Endothelial cell of hepatic sinusoid (primary cell): ENCODE results near the gene ZNG1F.
"Not testable (repeated sequence)": the region's sequence is repeated elsewhere in the genome, so short reads cannot be mapped to it uniquely, and the experiment has no call there.

Source experiments
- in situ Hi-C: cut with HindIII; loops from 2 replicates; pipeline ENCODE4 v1.10.0; 2017; ENCODE audit warnings: low sequenced_read_pairs

ZNG1F gene

GRCh38 chr9:41123812-41124211 is 65.3 kb downstream of the ZNG1F start:
- in situ Hi-C loops: not testable (repeated sequence)

- in situ Hi-C loops: not testable (repeated sequence)
Observed at GRCh38 chr9:41123396-41123795, 65.7 kb downstream of the ZNG1F start.

GRCh38 chr9:41120696-41121095 is 68.4 kb downstream of the ZNG1F start:
- in situ Hi-C loops: not testable (repeated sequence)

GRCh38 chr9:41119719-41120118 is 69.4 kb downstream of the ZNG1F start:
- in situ Hi-C loops: not testable (repeated sequence)

- in situ Hi-C loops: not testable (repeated sequence)
Observed at GRCh38 chr9:41119311-41119710, 69.8 kb downstream of the ZNG1F start.

- in situ Hi-C loops: not testable (repeated sequence)
Observed at GRCh38 chr9:41113348-41113747, 75.8 kb downstream of the ZNG1F start.

- in situ Hi-C loops: not testable (repeated sequence)
Observed at GRCh38 chr9:41111414-41111813, 77.7 kb downstream of the ZNG1F start.

GRCh38 chr9:41110913-41111312 is 78.2 kb downstream of the ZNG1F start:
- in situ Hi-C loops: not testable (repeated sequence)

DNA sequence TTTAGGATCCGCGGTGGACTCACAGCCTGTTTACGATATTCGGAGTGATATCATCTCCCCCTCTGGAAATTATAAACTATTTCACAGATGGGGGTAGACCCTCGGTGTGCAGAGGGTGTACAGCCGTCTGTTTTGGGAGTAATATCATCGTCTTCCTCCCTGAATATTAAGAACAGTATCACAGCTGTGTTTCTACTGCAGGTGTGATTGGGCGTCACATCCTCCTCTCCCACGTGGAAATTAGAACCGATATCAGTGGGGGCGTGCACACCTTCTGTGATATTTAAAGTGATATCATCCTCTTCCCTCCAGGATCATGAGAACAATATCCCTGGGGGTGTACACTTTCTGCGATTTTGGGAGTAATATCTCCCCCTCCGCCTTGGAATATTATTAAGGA is 79.9 kb downstream of the ZNG1F start:
- in situ Hi-C loops: not testable (repeated sequence)

- in situ Hi-C loops: not testable (repeated sequence)
Observed at GRCh38 chr9:41108816-41109215, 80.3 kb downstream of the ZNG1F start.

- in situ Hi-C loops: not testable (repeated sequence)
Observed at GRCh38 chr9:41106472-41107116, 82.5 kb downstream of the ZNG1F start.

DNA sequence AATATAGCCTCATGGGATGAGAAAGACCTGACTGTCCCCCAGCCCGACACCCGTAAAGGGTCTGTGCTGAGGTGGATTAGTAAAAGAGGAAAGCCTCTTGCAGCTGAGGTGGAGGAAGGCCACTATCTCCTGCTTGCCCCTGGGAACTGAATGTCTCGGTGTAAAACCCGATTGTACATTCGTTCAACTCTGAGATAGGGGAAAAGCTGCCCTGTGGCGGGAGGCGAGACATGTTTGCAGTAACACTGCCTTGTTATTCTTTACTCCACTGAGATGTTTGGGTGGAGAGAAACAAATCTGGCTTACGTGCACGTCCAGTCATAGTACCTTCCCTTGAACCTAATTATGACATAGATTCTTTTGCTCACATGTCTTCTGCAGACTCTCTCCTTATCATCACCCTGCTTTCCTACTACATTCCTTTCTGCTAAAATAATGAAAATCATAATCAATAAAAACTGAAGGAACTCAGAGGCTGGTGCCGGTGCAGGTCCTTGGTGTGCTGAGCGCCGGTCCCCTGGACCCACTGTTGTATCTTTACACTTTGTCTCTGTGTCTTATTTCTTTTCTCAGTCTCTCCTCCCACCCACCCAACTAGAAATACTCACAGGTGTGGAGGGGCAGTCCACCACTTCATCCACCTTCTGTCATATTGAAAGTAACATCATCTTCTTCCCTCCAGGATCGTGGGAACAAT is 83.4 kb downstream of the ZNG1F start:
- in situ Hi-C loops: not testable (repeated sequence)

DNA sequence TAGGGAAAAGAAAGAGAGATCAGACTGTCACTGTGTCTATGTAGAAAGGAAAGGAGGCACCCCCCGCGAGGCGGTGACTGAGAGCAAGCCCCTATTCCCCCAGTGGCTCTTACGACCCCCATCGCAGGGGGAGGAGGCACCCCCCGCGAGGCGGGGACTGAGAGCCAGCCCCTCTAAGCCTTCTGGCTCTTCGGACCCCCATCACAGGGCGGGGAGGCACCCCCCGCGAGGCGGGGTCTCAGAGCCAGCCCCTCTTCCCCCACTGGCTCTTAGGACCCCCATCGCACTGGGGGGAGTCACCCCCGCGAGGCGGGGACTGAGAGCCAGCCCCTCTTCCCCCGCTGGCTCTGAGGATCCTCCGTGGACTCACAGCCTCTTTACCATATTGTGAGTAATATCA is 84.6 kb downstream of the ZNG1F start:
- in situ Hi-C loops: not testable (repeated sequence)

DNA sequence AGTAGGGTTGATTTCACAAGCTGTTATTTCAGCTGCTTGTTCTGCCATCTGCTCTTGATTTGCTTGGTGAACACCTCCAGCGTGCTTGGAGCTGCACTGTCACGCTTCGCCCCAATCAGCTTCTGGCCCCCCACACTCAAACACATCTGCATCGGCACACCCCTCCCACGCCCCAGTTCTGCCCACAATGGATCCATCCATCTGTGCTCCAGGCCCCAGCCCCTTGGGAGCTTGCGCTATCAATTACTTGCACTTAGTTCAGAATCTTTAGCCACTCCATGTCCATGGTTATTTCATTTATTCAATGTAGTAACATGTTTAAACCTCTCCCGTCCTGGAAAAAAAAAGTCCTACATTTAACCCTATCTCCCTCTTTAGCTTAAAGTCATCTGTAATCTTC is 88.6 kb downstream of the ZNG1F start:
- in situ Hi-C loops: not testable (repeated sequence)

DNA sequence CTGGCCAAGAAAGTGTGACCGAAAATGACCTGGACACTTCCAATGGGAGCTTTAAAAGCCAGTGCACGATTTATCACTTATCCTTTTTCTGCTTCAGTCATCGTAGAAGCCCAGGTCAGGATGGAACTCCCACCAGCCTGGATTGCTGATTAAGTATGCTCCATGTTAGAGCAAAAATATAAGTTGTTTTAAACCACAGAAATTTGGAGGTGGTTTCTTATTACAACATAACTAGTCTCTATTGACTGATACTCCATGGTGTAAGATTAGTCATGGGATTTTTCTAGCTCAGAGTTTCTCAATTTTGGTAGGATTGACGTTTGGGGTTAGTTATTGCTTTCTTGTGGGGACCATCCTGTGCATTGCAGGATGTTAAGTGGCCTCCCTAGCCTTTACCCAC is 90.4 kb downstream of the ZNG1F start:
- in situ Hi-C loops: not testable (repeated sequence)

DNA sequence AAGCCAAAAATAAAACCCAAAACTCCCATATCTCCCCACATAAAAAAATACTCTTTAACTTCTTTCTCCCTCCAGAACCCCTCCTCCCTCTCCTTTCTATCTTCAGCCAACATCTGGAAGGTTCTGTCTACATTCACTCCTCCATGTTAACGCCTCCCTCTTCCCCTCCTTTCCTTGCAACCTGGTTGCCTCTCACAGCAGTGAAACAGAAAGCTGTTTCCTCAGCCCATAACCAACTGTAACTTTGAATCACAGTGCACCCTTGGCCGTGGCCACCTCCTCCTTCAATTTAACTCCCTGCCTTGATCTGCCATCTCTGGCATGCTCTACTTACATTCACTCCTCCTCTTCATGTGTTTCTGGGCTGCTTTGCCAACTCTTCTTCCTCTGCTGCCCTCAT is 94.1 kb downstream of the ZNG1F start:
- in situ Hi-C loops: not testable (repeated sequence)

- in situ Hi-C loops: not testable (repeated sequence)
Observed at GRCh38 chr9:41094010-41094773, 94.9 kb downstream of the ZNG1F start.

DNA sequence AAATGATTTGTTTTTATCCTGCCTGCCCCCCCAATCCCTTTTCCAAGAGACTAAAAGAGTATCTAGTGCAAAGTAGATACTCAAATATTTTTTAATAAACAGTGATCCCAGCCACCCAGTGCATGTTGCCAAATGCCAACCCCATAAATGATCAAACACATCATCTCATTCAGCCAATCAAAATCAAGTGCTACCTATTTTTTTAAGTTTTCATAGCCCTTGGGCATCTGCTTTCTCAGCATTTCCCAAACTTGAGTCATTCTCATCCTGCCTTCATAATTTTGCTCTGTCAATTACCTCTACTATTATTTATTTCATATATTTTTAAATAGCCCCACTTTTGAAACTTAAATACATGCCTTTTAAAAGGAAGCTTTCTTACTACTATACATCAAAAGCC is 98.2 kb downstream of the ZNG1F start:
- in situ Hi-C loops: not testable (repeated sequence)

DNA sequence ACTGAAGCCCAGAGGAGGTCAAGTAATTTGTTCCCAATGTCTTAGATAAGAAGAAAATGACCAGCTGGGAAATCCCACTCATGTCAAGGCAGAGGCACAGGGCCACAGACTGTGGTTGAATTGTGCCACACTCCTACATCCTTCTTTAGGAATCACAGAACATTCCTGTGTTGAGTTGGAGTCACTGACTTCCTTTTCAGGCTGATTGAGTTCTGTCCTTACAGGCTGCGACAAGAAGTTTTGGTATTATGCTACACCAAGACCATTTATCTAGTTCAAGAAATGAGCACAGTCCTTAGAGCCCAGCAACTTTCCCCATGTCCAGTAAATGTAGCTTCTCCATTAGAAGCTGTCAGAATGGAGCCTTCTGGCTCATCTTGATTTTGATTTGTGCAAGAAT is 98.7 kb downstream of the ZNG1F start:
- in situ Hi-C loops: not testable (repeated sequence)

DNA sequence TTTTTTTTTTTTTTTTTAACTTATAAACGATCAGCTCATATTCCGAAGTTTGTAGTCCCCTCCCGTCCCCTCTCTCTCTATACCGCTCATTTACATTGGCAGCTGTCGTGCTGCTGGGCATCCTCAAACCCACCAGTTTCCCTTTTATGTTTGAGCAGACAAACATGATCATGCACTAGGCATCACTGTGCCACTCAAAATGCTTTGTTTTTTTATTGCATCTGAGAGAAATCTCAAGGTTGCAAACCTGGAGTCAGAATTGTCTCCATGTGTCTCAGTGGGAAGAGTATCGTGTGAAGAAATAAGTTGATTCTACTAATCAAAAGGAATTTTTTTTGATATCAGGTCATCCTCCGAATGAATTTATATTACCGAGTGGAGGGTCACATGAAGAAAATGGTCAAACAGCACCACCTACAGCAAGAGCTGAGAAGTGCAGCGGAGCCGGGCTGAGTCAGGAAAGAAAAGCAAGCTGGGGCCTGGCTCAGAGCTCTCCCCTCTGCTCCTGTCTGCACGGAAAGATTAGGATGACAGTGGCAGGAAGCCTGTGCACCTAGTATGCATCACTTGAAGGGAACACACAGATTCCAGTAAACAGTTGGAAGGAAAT is 100.6 kb downstream of the ZNG1F start:
- in situ Hi-C loops: not testable (repeated sequence)

GRCh38 chr9:41087929-41088328 is 101.2 kb downstream of the ZNG1F start:
- in situ Hi-C loops: not testable (repeated sequence)
